OCI-M1 (cell line): ENCODE measurements around the gene RNPS1.

Experiments used
- DNase-seq: peaks from one replicate; lab custom pipeline; 2025; lab: John Stamatoyannopoulos, UW

The RNPS1 gene

DNA sequence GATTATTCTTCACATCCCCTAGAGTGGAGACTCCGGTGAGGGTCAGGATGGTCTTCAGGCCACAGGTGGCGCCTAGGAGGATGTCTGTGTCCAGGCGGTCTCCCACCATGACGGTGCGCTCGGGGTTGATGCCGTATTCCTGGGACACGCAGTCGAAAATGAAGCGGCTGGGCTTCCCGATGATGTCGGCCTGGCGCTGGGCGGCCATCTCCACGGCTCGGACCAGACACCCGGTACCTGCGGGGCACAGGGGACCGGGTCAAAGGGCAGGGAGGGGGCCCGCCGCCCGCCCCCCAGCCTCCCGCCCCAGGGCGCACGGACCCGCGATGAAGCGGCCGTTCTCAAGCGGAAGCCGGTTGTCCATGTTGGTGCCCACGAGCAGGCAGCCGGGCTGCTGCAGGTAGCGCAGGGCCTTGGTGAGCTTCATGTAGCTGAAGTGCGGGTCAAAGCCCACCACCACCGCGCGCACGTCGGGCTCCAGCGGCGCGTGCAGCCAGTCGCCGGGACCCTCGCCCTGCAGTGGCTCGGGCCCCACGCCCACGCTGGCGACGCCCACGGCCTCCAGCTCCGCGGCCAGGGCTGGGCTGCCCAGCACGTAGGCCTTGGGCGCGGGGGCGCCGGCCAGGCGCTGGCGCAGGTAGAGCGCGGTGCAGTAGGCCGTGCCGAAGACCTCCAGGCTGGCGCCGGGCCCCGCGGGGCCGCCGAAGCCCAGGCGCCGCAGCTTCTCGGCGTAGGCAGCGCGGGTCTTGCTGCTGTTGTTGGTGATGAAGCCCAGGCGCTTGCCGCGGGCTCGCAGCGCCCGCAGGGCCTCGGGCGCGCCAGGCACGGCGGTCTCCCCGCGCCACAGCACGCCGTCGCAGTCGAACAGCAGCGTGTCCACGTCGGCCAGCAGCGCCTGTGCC, 53.9 kb downstream of the RNPS1 start:
- peak; percentile 59 for DNase-seq

DNA sequence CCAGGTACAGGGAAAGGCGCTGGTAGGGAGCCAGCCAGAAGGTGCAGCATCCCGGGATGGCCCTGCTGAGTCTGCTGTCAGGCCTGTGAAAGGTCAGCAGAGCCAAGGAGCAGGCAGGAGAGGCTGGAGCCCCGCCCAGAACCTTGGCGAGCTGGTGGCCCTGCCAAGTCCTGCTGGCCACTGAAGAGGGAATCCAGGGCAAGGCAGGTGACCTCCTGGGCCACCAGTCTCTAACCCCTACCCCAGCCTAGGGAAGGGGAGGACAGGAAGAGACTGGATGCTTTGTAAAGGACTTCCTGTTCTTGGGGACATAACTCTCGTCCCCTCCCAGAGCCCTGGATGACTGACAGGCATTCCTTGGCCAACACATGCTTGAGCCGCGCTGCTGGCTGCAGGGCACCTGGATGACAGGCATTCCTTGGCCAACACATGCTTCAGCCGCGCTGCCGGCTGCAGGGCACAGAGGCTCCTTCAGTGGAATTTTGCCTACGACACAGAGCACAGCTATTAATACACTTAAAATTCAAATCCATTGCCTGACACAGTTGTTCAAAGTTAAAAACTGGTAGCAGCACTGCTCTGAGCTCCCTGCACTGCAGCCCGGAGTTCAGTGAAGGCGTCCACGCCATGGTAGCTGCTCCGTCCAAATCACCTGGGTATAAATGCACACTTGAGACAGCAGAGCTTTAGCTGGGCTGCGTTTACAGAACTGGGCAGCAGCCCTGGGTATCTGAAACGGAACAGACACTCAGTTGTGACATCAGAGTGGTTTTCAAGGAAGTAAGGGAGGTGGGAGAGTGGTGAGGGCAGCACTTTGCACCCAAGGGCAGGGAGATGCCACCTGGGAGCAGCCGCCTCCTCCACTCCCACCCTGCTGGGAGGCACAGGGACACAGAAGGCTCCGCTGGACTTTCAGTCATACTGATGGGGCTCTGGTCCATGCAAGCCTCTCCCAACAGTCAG, 55.3 kb downstream of the RNPS1 start:
- DNase-seq, result no peak

DNA sequence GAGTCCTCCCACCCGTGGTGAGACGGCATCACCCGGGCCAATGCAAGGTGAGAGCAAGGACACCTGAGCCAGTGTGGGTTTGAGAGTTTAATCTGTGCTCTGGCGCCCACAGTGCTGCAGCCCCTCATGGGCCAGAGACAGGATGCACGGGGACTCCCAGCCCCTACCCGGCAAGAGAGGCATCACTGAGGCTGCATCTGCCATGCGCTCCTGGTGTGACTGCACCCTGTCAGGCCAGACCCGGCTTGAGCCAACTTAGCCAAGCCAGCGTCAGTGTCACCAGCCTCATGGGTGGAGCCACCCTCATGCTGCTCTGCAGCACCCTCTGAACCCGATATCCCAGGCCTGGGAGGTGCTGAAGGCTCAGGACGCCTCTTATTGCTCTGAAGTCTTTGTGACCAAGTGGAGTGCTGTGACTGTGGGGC, 56.0 kb downstream of the RNPS1 start:
- no peak for DNase-seq

DNA sequence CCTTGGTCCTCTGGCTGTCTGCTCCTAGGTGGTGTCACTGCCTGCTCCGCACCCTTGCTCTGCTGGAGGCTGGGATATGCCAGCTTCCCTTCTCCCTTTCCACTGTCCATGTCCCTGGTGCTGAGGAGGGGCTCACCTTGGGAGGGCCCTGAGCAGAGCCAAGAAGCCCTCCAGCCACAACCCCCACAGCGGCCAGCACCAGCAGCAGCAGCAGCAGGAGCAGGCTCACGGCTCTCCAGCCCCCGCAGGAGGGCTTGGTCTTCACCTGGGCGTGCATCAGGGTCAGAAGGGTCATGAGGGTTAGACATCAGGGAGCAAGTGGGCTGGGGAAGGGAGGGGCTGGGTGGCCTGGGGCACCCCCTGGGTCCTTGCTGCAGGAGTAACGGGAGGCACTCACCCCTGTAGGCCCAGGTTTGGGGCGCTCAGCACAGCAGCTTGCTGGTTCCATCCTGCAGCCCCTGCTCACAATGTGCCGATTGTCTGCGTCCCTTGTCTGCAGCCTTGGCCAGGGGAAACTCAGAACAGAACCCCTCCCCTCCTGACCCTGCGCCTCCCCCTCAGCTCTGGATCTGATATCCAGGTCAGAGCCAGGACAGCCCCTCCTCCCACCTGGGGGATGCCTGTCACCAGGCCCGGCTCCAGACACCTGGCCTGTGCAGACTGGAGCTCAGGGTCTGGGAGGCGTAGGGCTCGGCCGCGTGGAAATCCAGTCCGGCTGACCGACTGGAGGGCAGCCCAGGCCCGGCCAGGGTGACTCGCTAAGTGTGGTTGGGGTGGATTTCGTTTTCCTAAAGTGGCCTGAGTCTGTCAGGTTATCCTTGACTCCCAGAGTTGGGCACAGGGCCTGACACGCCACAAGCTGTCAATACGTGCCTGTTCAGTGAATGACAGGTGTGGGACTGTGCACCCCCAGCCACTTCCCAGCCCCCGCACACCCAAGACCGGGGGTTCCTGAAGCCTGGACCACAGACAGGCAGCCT, 57.2 kb downstream of the RNPS1 start, which contains the start of gene BRICD5:
TSS of gene BRICD5 (minus strand) at position 478 of the 980 bp plus-strand sequence. CDS start at position 448, 30 bp downstream.
- DNase-seq, result no peak

DNA sequence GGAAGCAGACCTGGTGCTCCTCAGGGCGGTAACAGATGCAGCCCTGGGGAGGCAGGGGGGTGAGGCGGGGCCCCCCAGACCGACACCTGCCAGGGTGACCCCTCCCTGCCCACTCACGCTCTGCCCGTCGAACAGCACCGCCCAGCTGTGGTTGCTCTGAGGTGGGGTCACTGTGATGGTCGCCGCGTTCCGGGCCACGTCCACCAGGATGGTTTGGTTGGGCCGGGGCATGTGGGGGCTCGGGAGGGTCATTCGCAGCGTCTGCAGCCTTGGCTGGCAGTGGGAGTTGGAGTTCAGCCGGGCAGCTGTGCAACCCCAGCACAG, 58.0 kb downstream of the RNPS1 start:
- DNase-seq, result no peak

DNA sequence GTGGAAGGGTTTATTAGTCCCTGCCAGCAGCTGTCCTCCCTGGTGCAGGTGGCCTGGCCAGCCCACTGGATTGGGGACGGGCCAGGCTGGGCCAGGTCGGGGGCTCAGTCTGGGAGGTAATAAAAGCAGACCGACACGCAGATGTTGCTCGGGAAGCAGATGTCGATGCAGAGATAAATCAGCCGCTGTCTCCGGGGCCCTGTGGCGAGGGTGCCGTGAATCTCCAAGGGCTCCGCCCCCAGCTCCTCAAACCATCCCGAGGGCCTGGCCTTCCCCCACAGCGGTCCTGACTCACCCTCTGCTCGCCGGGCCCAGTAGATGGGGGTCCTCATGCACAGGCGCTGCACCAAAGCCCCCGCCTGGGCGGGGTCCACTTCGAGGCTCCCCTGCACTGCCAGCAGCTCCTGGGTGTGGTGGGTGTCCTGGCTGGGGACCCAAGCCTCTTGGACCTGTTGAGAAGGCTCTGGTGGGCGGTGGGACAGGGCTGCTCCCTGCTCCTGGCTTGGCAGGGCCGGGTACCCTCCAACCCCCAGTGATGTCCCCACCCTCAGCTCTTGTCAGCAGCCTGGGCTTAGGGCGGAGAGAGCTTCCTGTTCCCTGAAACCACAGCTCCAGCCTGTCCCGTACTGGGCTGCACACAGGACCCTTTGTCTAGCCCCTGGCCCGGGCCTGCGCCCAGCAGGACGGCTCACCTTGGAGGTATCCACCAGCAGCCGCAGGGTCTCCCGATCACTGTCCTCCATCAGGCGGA, 58.5 kb downstream of the RNPS1 start:
- no peak for DNase-seq

DNA sequence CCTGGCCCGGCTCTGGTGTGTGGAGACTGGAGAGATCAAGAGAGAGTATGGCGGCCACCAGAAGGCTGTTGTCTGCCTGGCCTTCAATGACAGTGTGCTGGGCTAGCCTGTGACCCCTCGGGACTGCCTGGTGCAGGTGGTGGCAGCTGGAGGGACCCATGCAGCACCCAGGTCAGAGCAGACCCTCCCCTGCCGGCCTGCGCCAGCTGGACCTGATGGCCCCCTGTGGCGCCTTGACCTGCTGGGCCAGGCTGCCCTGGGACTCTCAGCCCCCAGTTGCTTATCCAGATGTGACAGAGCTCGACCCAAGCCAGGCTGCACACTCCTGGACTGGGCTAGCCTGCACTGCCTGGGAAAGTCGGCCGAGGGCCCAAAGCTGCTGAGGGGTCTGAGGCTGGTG, 59.2 kb downstream of the RNPS1 start:
- no peak for DNase-seq

DNA sequence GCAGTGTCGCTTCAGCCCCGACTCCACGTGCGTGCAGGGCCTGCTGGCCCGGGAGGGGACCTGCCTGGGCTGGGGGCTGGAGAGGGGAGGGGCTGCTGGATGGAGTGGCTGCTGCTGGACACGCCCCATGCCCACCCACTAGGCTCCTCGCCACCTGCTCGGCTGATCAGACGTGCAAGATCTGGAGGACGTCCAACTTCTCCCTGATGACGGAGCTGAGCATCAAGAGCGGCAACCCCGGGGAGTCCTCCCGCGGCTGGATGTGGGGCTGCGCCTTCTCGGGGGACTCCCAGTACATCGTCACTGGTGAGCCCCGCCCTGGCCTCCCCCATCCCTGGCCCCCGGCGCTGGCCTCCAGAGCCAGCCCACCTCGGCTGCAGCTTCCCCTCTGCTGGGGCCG, 59.6 kb downstream of the RNPS1 start:
- no peak for DNase-seq

DNA sequence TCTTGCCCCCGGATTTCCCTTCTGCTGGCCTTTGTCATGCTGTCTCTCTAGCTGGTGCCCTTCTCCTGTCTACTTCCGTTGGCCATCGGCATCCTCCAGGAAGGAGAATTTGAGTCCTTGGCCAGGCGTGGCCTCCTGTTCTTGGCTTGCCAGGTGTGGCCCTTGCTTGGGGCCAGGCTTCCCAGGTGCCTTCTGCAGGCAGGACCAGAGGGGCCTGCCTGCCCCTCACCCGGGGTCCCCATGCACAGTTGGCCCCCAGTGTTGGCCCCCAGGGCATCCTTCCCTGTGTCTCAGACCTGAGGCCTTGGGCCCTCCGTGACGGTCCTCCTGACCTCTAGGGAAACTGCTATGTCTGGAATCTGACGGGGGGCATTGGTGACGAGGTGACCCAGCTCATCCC, 60.1 kb downstream of the RNPS1 start:
- no peak for DNase-seq

DNA sequence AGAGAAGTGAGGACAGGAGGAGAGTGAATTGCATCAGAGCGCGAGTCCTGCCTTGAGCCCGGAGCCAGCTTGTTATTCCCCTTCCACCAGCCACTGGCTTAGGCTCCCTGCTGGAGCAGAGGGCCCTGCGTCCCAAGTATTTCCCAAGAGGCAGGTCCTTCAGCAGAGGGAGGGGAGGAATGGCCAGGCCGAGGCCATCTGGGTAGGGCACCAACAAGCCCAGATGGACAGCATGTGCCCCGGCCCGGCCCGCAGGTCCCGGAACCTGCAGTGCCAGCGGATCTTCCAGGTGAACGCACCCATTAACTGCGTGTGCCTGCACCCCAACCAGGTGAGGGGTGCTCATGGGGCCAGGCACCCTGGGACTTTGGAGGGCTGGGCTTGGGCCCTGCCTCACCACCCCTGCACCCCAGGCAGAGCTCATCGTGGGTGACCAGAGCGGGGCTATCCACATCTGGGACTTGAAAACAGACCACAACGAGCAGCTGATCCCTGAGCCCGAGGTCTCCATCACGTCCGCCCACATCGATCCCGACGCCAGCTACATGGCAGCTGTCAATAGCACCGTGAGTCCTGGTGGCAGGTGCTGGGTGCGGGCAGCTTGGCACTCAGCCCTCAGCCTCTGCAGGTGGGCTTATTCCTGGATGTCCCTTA, 61.0 kb downstream of the RNPS1 start:
- no peak for DNase-seq

DNA sequence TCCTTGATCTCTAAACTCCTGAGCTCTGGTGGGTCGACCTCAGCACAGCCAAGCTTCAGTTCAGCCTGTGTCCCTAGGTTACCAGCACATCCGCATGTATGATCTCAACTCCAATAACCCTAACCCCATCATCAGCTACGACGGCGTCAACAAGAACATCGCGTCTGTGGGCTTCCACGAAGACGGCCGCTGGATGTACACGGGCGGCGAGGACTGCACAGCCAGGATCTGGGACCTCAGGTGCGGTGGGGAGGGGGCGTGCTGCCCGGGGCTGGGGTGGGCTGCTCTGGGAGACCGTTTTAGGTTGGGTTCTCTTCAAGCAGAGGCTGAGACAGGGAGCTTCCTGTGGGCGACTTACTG, 61.5 kb downstream of the RNPS1 start:
- DNase-seq, result no peak

DNA sequence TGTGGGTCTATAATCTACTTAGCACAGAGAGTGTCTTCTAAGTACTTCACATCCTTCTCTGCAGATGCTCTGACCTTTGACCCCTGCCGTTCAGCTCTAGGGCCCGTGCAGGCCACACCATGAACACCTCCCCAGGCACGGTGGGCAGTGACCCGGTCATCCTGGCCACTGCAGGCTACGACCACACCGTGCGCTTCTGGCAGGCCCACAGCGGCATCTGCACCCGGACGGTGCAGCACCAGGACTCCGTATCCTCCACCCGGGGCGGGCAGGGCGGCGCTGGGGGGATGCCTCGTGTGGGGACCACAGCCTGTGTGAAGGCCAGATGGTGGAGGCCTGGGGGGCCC, 62.0 kb downstream of the RNPS1 start:
- DNase-seq, result no peak

DNA sequence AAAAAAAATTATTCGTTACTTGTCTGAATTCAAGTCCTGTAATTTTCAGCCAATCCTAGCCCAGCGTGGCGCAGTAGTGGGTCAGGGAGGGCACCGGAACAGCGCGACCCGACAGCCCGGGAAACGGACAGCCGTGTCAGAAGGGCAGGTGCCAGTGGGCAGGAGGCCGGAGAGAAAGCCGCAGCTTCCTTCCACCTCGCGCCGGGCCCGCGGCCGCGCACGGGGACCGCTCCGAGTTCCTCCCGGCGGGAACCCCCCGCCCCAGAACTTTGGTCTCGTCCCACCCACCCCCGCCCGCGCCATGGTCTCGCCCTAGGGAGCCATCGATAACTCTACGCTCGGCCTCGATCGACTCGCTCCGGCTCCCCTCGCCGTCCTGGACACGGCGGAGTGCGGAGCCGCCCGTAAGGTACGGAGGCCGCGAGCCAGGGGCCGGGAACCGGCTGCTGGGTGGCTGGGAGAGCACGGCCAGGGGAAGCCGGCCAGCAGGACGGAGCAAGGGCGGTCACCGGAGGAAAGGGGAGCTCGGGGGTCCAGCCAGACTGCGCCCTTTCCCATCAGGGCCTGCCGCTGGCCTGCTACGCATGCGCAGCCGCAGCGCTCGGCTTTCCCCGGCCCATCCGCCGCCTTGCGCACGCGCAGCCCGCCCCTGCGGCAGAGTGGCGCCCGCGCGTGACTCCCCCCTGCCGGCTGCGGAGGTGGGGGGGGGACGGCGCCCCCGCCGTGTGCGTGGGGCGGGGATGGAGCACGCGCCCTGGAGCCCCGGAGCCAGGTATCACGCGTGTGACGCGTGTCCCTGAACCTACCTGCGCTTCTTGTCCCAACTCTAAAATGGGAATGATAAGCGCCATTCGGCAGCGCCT, 62.6 kb downstream of the RNPS1 start, which contains the start of gene MLST8:
TSS of gene MLST8 (plus strand) at position 351 of the 863 bp plus-strand sequence. CDS start 632 bp downstream, outside the sequence.
- peak; percentile 92 for DNase-seq

DNA sequence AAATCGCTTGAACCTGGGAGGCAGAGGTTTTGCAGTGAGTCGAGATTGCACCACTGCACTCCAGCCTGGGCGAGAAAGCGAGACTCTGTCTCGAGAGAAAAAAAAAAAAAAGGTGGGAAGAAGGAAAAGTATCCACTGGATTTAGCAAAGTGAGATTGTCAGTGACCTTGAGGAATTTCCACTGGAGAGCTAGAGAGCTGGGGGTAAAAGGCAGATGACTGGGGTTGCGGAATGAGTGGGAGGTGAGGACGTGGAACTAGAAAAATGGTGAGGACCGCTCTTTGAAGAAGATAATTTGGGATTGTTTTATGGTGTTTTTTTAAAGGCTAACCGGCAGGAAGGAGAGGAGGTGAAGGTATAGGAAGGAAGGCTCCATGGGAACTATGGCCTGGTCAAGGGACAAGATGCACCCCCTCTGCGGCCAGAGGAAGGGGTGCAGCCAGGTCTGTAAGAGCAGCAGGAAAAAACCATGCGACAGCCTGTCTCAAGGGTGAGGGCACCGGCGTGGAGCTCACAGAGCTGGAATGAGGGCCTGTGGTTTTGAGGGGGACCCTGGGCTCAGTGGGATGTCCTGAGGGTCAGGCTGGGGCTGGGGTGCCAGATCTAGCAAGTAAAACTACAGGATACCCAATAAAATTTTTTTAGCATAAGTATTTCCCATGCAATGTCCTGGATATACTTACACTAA, 63.4 kb downstream of the RNPS1 start:
- DNase-seq, result no peak
